GM19467 (cell line): ENCODE data around the gene FZD10.

Experiments
- ATAC-seq: cut with Tn5 transposase; IDR thresholded peaks from one replicate; pipeline ENCODE4 v1.9.1; 2021; ENCODE audit warnings: mild to moderate bottlenecking, moderate library complexity; ENCODE audit not compliant: unreplicated experiment

FZD10 gene

DNA sequence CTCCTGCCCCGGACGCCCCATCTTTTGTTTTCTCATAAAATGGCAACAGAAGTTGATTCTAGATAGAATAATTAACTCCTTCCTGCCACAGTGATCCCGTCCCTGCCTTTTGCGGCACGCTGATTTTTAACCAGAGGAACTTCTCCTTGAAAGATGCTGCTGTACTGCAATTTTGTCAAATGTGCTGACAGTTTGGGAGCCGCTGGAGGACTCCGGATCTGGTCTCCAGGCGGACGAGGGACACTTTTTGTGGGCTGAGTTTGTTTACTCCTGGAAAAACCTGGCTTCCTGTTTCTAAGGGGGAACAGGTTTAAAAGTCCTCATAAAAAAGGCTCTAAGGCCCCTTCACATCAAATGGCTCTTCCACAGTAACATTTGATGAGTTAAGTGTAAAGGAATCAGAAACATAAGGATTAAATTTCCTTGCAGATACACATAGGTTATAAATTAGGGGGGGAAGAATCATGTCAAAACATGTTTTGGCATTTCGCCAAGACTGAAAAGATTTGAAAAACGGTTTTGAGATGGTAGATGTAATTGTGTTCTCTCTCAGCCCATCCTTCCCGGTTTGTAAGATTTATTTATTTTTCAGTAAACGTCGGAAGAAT is 15.5 kb downstream of the FZD10 start:
- ATAC-seq: no peak

DNA sequence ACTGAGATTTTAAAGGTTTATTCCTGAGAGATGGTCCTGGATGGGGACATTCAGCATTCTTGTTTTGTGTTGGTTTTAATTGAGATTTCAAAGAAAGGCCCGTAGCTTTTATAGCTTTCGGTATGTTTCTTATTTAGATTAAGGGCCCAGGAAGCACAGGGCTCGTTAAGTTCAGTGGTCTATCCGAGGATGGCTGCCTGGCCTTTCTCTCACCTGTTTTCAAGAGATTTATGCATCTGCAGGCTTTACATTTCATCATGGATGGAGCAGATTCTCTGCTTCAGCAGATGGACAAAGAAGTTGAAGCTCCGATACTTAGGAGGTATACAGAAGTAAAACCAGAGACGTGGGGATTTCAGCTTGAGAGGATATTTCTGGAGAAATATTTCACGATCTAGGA is 16.0 kb downstream of the FZD10 start:
- ATAC-seq: no peak

DNA sequence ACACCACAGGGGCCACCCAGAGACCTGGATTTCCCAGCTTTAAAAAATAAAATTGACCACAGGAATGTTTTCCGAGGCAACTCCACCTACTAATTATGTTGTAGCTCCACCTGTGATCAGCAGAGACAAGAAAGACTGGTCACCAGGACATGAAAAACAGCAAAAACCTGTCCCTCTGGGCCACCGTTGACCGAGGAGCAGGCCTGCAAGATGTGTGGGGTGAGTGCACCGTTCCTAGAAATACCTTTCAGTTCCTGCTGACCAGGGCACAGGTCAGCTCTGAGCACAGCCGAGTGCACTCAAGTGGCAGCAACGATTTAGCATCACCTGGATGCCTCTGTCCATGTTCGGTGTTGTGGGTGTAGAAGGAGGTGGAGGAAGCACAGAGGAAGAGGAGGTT is 16.9 kb downstream of the FZD10 start:
- ATAC-seq: no peak

DNA sequence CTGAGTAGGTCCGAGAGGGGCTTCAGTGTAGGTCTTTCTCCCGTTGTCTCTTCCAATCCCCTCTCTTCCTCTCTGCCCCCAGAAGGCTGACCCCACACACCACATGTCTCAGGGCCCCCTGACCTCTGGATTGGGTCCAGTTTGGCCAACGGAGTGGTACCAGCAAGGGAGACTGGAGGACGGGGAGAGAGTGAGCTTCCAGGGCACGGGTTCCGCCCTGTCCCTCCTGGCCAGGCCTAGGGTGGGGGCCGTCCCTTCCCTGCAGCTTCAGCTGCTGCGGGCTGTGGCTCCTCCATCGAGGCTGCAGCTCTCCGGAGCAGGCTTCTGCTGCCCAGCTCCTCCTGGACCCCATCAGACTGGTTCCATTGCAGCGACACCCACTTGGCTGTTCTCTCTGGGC is 17.4 kb downstream of the FZD10 start:
- ATAC-seq: no peak

DNA sequence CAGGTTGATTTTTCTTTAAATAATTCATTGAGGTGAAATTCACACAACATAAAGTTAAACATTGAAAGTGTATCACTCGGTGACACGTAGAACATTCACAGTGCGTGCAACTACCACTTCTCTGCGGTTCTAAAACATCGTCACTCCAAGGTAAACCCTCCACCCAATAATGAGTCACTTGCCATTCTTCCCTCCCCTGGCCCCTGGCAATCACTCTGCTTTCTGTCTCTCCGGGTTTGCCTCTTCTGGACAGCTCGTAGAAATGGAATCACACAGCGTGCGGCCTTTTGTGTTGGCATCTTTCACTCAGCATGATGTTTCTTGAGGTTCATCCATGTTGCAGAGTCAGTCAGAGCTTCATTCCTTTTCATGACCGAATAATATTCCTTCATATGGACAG is 18.9 kb downstream of the FZD10 start:
- ATAC-seq: no peak

DNA sequence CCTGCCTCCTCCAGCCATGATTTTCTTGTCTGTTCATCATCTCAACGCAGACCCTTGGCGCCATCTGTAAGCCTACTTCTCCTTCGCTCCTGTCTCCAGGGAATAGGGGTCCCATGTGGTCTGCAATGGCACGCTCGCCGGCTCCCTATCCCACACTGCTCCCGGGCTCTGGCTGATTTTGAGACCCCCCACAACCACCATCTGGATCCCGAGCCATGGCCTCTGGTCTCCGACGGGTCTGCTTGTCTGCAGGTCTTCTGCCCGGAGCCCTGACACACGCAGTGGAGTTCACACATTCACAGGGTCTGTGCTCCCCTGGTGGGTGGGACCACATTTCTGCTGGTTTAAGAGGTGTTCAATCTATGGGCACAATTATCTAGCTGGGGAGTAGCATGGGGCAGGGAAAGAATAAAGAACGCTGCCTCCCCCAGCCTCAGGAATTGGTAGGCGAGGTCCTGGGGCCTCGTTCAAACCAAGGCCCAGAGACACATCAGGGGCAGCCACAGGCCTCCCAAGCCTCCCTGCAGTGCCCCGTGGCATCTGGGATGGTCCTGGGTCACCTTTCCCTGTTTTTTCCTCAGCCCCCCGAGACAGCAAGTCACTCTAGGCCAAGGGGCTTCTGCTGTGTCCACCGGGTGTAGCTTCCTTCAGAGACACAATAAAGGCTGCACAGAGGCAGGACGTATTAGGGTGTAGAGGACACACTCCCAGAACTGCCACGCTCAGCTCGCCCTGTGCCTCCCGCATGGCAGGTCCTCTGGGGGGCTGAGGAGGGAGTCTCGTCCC is 21.5 kb downstream of the FZD10 start:
- ATAC-seq: no peak

DNA sequence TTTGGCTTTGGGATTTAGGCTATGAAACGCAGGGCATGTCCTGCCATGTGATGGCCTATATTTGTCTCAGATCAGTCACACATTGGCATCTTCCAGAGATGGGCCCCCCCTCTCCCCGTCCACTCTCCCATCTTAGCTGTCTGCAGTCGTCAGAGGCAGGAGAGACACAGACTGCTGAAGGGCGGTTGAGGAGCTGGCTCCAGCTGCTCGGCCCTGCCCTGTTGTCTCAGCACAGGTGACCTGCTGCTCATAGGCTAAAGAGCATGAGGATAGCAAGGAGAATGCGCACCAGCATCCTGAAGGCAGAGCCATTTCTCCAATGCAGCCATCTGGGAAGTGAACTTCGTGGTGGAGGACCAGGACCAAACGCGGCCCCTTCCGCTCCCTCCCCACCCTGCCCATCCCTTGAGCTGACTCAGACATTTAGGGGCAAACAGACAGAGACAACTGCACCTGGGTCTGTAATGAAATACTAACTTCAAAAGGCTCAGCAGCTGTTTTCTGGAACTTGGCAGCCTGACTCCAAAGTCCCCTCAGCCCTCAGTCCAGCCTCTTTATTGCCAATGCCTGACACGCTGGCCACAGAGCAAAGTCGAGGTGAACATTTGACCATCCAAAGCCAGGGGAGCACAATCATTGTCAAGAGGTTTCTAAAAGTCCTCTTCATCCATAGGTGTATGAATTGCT is 22.3 kb downstream of the FZD10 start:
- no peak for ATAC-seq

DNA sequence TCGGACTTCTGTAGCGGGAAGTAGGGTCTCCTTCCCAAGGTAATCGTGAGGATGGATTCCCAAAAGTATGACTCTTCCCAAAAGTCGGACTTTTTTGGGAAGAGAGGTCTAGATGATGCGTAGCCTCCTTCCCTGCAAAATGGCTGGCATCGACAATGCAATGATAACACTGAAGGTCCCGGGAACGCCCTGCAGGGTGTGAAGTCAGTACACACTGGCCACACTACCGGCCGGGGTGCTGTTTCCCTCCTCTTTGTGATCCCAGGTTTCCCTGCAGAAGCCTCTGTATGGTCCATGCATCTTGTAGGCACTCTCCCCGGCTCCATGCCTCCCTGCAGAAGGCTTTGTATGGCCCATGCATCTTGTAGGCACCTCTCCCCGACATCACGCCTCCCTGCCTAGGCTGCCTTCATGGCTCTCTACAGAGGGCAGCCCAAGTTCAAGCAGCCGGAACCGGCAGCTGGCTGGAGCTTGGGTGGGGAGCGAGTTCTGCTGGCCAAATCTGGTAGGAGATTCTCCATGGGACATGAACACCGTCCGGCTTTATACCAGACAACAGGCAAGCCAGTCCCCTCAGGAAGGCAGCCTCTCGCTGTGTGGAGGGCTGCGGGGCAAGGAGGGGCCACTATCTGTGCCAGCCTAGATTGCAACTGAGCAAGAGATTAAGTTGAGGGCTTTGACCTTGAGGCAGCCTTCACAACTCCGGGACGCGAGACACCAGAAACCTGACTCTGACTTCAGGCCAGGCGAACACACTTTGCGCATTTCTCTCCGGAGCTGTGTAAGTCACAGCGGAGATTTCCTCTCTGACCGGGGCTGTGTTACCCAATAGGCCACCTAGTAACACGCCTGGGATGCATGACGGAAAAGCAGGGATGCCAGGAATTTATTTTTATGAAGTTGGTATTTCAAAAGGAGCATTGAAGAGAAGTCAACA is 23.5 kb downstream of the FZD10 start:
- no peak for ATAC-seq

DNA sequence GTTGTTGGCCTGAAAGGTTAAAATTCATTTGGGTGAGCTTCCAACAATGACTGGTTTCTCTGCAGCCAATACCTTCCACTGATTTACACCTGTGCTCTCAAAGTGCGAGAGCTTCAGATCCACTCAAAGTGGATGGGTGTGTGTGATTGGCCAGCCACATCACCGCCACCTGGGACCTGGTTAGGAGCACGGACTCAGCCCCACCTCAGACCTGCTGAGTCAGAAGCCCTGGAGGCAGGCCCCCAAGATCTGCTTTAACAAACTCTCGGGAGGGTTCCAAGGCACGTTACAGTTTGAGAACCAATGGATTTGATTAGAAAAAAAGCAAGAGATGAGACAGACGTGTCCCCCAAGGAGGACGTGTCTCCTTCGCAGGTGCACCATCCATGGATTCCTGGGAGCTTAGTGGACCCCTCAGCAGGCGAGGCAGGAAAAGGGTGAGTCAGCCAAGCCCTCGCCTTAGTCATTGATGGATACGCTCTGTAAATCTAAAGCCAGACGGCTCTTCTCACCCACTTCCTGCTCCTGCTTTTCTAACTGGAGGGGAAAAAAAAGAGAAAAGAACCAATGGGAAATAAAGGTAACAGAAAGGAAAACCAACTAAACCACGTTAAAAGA is 24.5 kb downstream of the FZD10 start:
- no peak for ATAC-seq

DNA sequence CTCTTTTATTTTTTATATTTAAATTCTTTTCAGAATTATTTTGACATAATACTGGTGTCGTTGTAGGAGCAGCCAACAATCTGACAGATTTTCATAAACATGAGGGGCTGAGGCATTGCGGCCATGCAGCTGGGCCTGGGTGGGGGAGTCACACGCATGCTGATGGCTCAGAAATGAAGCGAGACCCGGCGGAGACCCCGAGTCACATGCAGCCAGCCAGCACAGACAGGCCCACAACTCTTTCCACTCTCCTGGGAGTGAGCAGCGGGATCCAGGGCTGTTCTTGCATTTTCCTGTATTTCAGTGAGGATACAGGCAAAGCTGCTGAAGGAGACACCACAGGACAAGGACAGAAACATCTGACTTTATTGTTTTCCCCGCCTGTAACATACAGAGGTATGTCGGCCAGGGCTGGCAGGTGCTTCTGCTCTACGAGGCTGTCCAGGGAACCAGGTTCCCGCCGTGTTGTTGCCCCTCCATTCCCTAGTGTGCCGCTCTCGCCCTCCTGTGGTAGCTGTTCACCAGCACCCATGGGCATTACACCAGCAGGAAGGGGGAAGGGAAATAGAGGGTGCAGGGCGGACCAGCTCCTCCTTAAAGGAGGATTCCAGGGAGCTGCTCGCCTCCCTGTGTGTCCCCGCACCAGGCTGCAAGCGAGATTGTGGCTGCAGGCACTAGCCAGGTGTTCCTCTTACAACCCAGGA is 30.5 kb downstream of the FZD10 start:
- no peak for ATAC-seq

DNA sequence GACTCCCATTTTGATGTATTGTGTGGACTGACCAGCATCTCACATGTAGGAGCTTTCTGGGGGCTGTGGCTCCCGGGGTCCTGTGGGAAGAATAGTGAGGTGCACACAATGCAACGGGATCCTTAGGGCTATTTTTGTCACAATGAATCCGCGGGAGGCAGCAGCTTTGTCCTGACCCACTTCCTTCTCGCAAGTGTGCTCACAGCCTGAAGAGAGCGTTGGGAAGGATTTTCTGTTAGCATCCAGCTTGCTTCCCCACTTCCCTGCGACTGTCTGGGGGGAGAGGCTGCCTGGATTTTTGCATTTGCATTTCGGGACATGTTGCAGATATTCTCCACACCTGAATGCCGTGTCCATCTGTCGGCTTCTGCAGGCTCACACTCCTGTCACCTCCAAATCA is 31.9 kb downstream of the FZD10 start:
- ATAC-seq: no peak

DNA sequence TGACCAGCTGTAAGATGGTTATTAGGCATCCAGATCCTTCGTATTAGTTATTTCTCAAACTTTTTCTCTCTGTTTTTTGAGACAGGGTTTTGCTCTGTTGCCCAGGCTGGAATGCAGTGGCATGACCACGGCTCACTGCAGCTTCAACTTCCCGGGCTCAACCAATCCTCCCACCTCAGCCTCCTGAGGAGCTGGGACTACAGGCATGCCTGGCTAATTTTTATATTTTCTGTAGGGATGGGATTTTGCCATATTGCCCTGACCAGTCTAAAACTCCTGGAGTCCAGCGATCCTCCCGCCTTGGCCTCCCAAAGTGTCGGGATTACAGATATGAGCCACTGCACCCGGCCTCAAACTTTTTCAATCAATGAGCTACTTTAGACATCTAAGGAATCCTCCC is 33.1 kb downstream of the FZD10 start:
- no peak for ATAC-seq

DNA sequence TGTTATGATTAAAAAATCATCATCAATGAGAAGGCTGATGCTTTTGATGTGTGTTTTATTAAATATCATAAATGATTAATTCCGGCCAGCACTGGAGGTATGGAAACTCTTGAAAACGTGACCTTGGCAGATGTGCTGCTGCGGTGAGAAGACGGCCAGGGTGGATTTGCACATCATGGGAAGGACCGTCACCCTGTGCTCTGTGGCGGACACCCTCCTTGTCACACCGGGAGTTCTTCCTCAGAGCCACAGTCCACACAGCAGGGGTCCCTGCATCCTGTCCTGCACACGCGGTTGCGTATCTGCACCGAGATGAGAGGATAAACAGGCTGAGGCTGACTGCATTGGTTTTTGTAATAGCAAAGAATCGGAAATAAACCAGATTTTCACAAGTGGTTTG is 33.5 kb downstream of the FZD10 start:
- ATAC-seq: no peak

DNA sequence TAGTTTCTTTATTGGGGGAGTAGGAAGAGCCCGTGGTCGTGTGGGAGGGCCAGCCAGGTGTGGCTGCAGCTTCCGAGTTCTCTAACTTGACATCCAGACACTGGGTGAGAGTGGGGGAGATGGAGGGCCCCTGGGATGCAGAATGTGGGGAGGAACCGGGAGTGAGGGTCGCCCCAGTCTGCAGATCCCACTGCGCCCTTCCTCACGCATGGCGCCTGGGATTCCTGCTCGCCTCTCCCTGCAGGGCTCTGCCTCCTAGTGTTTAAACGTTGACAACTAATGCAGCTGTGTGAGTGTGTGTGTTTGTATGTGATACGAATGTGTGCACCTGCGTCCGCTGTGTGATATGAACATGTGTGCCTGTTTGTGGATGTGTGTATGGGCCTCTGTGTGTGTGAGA is 34.6 kb downstream of the FZD10 start:
- ATAC-seq: no peak

DNA sequence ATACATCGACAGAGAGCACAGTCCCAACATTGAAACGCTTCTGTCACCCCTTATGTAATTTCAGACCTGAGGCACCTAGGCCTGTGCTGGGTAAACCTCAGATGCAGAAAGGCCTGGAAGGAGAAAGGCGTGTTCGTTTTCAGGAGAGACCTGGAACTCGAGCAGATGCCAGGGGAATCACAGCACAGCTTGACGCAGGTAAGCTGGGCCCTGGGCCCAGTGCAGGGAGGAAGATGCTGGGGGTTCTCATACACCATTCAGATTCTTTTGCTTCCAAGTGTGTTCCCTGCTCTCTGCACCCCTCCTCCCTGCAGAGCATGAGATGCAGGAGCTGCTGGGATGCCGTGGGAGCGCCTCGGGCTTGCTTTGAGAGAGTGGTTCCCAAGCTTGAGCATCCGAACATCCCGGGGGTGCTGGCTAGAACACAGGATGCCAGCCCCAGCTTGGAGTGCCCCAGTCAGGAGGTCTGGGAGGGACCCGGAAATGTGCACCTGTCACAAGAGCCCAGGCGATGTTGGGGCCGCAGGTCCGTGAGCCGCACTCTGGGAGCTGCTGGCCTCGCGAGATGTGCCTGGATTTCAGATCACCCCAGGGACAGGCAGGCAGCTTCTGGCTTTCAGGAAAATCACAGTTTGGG is 35.9 kb downstream of the FZD10 start:
- no peak for ATAC-seq

DNA sequence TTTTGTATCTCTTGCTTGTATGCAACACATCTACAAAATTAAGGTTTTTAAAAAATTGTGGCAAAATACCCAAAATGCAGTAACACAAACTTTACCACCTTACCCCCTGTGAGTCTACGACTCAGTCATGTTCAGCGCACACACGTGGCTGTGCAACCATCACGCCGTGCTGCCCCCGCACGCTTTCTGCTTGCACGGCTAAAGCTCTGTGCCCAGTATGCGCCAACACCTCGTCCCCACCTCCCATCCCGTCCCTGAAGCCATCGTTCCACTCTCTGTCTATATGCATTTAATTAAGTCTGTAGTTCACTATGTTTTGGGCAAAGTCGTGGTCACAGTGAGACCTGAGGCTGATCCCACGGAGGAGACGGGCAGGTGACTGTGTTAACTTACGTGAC is 36.4 kb downstream of the FZD10 start:
- ATAC-seq: no peak

DNA sequence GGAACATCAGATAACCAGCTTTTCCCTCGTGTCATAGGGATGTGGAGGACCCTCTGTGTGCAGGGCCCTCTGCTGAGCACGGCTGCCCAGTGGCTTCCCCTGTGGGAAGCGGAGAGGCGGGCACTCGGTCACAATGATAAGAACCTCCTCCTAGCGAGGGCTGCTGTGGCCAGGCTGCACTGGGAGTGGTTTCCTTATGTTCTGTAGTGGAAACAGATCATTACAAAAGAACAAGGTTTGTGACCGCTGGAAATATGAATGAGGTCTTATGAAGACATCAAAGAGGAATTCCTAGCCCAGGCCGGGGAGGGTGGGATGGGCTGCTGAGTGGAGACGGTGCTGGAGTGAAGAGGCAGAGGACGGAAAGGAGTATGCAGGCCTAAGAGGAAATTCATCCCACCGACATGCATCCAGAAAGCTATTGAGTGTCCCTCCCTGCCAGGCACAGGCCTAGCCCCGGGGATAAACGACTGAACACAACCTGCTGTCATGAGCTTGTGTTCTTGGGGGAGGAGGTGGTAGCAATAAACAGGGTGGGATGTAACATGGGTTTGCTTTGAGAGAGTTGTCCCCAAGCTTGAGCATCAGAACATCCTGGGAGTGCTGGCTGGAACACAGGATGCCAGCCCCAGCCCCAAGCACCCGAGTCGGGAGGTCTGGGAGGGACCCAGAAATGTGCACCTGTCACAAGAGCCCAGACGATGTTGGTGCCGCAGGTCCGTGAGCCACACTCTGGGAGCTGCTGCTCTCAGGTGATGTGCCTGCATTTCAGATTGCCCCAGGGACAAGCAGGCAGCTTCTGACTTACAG is 37.5 kb downstream of the FZD10 start:
- ATAC-seq: no peak

DNA sequence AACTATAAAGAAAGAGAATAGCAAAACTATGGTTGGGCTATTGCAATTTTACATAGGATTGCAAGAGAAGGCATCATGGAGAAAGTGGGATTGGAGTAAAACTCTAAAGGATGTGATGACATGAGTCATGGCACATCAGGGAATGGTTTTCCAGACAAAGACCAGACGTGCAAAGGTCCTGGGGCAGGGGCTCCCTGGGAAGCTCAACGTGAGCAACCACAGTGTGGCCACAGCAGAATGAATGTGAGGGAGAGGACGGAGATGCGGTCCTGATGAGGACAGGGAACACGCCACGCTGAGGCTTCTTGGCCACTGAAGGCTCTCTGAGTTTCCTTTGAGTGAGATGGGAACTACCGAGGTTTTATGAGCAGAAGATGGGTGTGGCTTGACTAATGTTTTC is 38.2 kb downstream of the FZD10 start:
- ATAC-seq: no peak

DNA sequence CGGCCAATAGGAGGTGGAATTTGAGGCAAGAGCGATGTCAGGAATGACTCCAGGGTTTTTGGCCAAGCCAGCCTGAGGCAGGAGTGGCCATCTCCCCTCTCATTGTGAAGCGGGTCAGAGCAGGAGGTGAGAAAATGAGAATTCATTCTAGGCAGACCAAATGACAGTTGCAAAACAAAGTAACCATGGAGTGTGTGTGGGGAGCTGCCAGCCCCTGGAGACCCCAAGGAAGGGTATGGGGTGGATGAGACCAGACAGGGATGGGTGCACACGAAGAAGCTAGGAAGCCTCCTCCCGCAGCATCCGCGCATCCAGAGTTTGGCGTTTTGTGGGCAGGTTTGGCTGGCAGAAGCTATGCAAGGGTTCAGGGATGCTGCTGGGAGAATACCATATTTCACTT is 38.8 kb downstream of the FZD10 start:
- ATAC-seq: no peak
